IMR-90 (cell line): Measurements from ENCODE around the gene ATXN1. TPM values are rescaled to one million over a fixed set of nuclear protein-coding genes. Genes with fewer than 3 reads are reported as not detected.

Experiments used
- ATAC-seq: fragments of 200-7000 bp; cut with Tn5 transposase; 2 replicates; pipeline ENCODE4 v1.9.1; 2020; ENCODE audit warnings: low read depth, mild to moderate bottlenecking, moderate library complexity
- BruUV-seq: library from RNA; stranded (reverse); fragments of 400-500 nt; replicated peaks from 2 replicates; lab custom pipeline; 2021; lab: Mats Ljungman, UMichigan
- CTCF ChIA-PET: fragments of 300-600 bp; formaldehyde crosslinking; extraction: SDS; loops from one replicate; lab custom pipeline; 2021; ENCODE audit warnings: antibody characterized with exemption; lab: Yijun Ruan, JAX
- POLR2A ChIA-PET: fragments of 300-600 bp; sonication (Branson Sonifier 250); formaldehyde crosslinking; loops from one replicate; lab custom pipeline; 2022; ENCODE audit warnings: antibody characterized with exemption; ENCODE audit not compliant: unreplicated experiment; lab: Charles Lee
- DNase-seq: peaks from one replicate; pipeline ENCODE4 v3.0.0; 2013
- H2AFZ ChIP-seq: replicated peaks from 2 replicates; pipeline ENCODE3; 2013; ENCODE audit warnings: low read length, mild to moderate bottlenecking; ENCODE audit not compliant: poor library complexity
- H2AK5ac ChIP-seq: 2 replicates; pipeline ENCODE4 v1.6.1; 2013; ENCODE audit warnings: low read depth, low read length, inconsistent platforms
- H2AK9ac ChIP-seq: replicated peaks from 2 replicates; pipeline ENCODE3; 2013; ENCODE audit warnings: mild to moderate bottlenecking, low read depth, low read length, moderate library complexity; ENCODE audit not compliant: poor library complexity
- H2BK120ac ChIP-seq: 2 replicates; pipeline ENCODE4 v1.6.1; 2013; ENCODE audit warnings: low read depth, low read length, inconsistent platforms
- H2BK15ac ChIP-seq: 3 replicates; pipeline ENCODE4 v1.6.1; 2013; ENCODE audit warnings: low read depth, low read length, inconsistent platforms
- H2BK20ac ChIP-seq: 2 replicates; pipeline ENCODE4 v1.6.1; 2013; ENCODE audit warnings: low read depth, mild to moderate bottlenecking, inconsistent platforms, low read length, moderate library complexity
- H2BK5ac ChIP-seq: 2 replicates; pipeline ENCODE4 v1.6.1; 2013; ENCODE audit warnings: mild to moderate bottlenecking, low read depth, low read length, inconsistent platforms; ENCODE audit not compliant: poor library complexity, severe bottlenecking
- H3K14ac ChIP-seq: replicated peaks from 2 replicates; pipeline ENCODE4 v1.6.1; 2013; ENCODE audit warnings: low read depth, low read length, inconsistent platforms
- H3K18ac ChIP-seq: 2 replicates; pipeline ENCODE4 v1.6.1; 2013; ENCODE audit warnings: low read depth, low read length, control low read depth
- H3K23ac ChIP-seq: 2 replicates; pipeline ENCODE4 v1.6.1; 2013; ENCODE audit warnings: low read depth, low read length, inconsistent platforms
- H3K27ac ChIP-seq: 2 replicates; pipeline ENCODE4 v1.5.1; 2013; ENCODE audit warnings: mild to moderate bottlenecking, control low read depth, low read length; ENCODE audit not compliant: insufficient read depth
- H3K27me3 ChIP-seq: 2 replicates; pipeline ENCODE4 v1.6.1; 2013; ENCODE audit warnings: low read length; ENCODE audit not compliant: control insufficient read depth, insufficient read depth
- H3K36me3 ChIP-seq: 2 replicates; pipeline ENCODE4 v1.6.1; 2013; ENCODE audit warnings: low read length, mixed read lengths; ENCODE audit not compliant: control insufficient read depth, insufficient read depth
- H3K4ac ChIP-seq: 2 replicates; pipeline ENCODE4 v1.6.1; 2013; ENCODE audit warnings: low read depth, low read length, inconsistent platforms
- H3K4me1 ChIP-seq: 2 replicates; pipeline ENCODE4 v1.6.1; 2013; ENCODE audit warnings: low read length, mixed read lengths; ENCODE audit not compliant: control insufficient read depth, insufficient read depth
- H3K4me2 ChIP-seq: 2 replicates; pipeline ENCODE4 v1.6.1; 2013; ENCODE audit warnings: low read depth, mild to moderate bottlenecking, control low read depth, low read length, moderate library complexity
- H3K4me3 ChIP-seq: 2 replicates; pipeline ENCODE4 v1.5.1; 2013; ENCODE audit warnings: low read depth, mild to moderate bottlenecking, control low read depth, low read length, moderate library complexity; ENCODE audit not compliant: insufficient read depth
- H3K56ac ChIP-seq: 2 replicates; pipeline ENCODE4 v1.6.1; 2013; ENCODE audit warnings: low read length, inconsistent platforms; ENCODE audit not compliant: insufficient read depth; ENCODE audit errors: extremely low read depth
- H3K79me1 ChIP-seq, 2 experiments: 2 replicates each; pipeline ENCODE4 v1.6.1; 2013; ENCODE audit warnings: low read length in 2 of 2, inconsistent platforms in 1 of 2, low read depth in 1 of 2
- H3K9ac ChIP-seq: 2 replicates; pipeline ENCODE4 v1.6.1; 2013; ENCODE audit warnings: low read depth, low read length, control low read depth
- H3K9me1 ChIP-seq: 2 replicates; pipeline ENCODE4 v1.6.1; 2013; ENCODE audit warnings: low read length, inconsistent platforms; ENCODE audit not compliant: insufficient read depth
- H3K9me3 ChIP-seq: 2 replicates; pipeline ENCODE4 v1.6.1; 2013; ENCODE audit warnings: low read length; ENCODE audit not compliant: control insufficient read depth, insufficient read depth
- H4K20me1 ChIP-seq: 2 replicates; pipeline ENCODE4 v1.6.1; 2013; ENCODE audit warnings: low read length, inconsistent platforms; ENCODE audit not compliant: insufficient read depth
- H4K5ac ChIP-seq: 2 replicates; pipeline ENCODE4 v1.6.1; 2013; ENCODE audit warnings: mild to moderate bottlenecking, low read depth, low read length, control low read depth
- H4K8ac ChIP-seq, 2 experiments: 2 replicates each; pipeline ENCODE4 v1.6.1; 2013; ENCODE audit warnings: low read depth in 2 of 2, low read length in 2 of 2, control low read depth in 1 of 2, inconsistent platforms in 1 of 2
- H4K91ac ChIP-seq: 2 replicates; pipeline ENCODE4 v1.6.1; 2013; ENCODE audit warnings: low read depth, low read length, inconsistent platforms; ENCODE audit not compliant: insufficient read depth
- CHD1 ChIP-seq: IDR thresholded peaks from 2 replicates; pipeline ENCODE4 v1.6.1; 2012; ENCODE audit warnings: low read depth, low read length, improper control_type of control experiment
- MAFK ChIP-seq: IDR thresholded peaks from 2 replicates; pipeline ENCODE4 v1.6.1; 2012; ENCODE audit warnings: low read depth, low read length, improper control_type of control experiment
- MAZ ChIP-seq: IDR thresholded peaks from 2 replicates; pipeline ENCODE4 v1.6.1; 2012; ENCODE audit warnings: low read depth, mild to moderate bottlenecking, low read length, improper control_type of control experiment, moderate library complexity, borderline replicate concordance
- MXI1 ChIP-seq: IDR thresholded peaks from 2 replicates; pipeline ENCODE4 v1.6.1; 2012; ENCODE audit warnings: low read depth, mild to moderate bottlenecking, low read length, moderate library complexity, borderline replicate concordance
- POLR2A ChIP-seq: IDR thresholded peaks from 2 replicates; pipeline ENCODE4 v1.6.1; 2012; ENCODE audit warnings: mild to moderate bottlenecking, low read depth, low read length
- RAD21 ChIP-seq: IDR thresholded peaks from 2 replicates; pipeline ENCODE4 v1.6.1; 2012; ENCODE audit warnings: low read length, improper control_type of control experiment
- RCOR1 ChIP-seq: IDR thresholded peaks from 2 replicates; pipeline ENCODE4 v1.6.1; 2012; ENCODE audit warnings: mild to moderate bottlenecking, low read length, improper control_type of control experiment; ENCODE audit not compliant: insufficient replicate concordance
- SMC3 ChIP-seq: fragments of 150-350 bp; IDR thresholded peaks from 2 replicates; pipeline ENCODE4 v1.6.1; 2016; ENCODE audit warnings: low read depth, mild to moderate bottlenecking, antibody characterized with exemption, low read length, moderate library complexity
- WGBS, 2 experiments: methylation state at CpG; one replicate each; pipeline versions ENCODE4 v1.1.5 to v1.1.7; 2013; ENCODE audit warnings: missing lambda C conversion rate in 2 of 2; ENCODE audit not compliant: insufficient read length in 1 of 2; ENCODE audit errors: extremely low coverage in 2 of 2; 5-methylcytosine and 5-hydroxymethylcytosine counted together
- dilution Hi-C: fragments of 300-500 bp; cut with HindIII; formaldehyde crosslinking; loops from one replicate; pipeline ENCODE4 v1.14.3; 2018; ENCODE audit warnings: low sequenced_read_pairs; ENCODE audit not compliant: unreplicated experiment
- in situ Hi-C: fragments of 300-500 bp; cut with MboI; formaldehyde crosslinking; loops from 3 replicates; pipeline ENCODE4 v1.14.3; 2019; ENCODE audit warnings: low sequenced_read_pairs, inconsistent platforms, mixed read lengths
- intact Hi-C: fragments of 100-400 bp; cut with micrococcal nuclease; formaldehyde crosslinking; loops from 2 replicates; pipeline ENCODE4 v1.10.0; 2022
- polyA plus RNA-seq, 3 experiments: library from polyadenylated mRNA; depleted of rRNA; stranded (reverse); fragments of >200 nt; gene quantifications; 2 replicates each; pipeline ENCODE4 v1.2.3, GENCODE V29; 2012; ENCODE audit warnings: low replicate concordance in 1 of 3
- total RNA-seq: library from RNA; depleted of rRNA; stranded (reverse); fragments of >200 nt; gene quantifications from 2 replicates; pipeline ENCODE4 v1.2.3, GENCODE V29; 2012
- TF ChIP-seq, protein P1 (sequence below): fragments of 150-350 bp; IDR thresholded peaks from 2 replicates; pipeline ENCODE4 v1.6.1; 2016; ENCODE audit warnings: low read depth, mild to moderate bottlenecking, low read length, moderate library complexity, borderline replicate concordance

Gene ATXN1
- total and polyA plus RNA-seq, 2 of the 4 experiments (the other 2 are of a cell fraction): 7.3 to 11.1 TPM

DNA sequence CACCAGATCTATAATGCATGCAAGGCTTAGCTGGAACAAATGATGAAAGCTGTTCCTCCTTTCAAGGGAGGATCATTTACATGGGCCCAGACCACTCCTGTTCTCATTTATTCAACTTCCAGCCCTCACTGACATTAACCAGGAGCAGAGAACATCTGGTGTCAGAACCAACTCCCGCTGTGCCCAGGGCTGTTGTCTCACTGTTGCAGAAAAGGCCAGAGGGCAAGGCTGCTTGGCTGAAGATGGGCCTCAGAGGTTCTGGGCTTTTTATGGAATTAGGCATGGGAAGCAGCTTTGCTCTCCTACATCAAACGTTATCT is 358.7 kb downstream of the ATXN1 start:
- no peak overlapping the region for H3K56ac ChIP-seq
- H3K27ac ChIP-seq: no peak overlapping the region
- H2BK120ac ChIP-seq: no peak overlapping the region
- H3K4ac ChIP-seq: no peak overlapping the region
- H3K9me1 ChIP-seq: peaks cover 25% of the 10 kb centered on the region; the same call in 1 of the 2 replicates
- H2BK20ac ChIP-seq: no peak overlapping the region
- peaks cover 48% of the 10 kb centered on the region for H3K4me1 ChIP-seq
- H3K79me1 ChIP-seq: peaks cover 13 to 39% of the 10 kb centered on the region in 2 experiments
- H3K4me3 ChIP-seq: no peak overlapping the region
- WGBS, 2 experiments: no CpG with 5 or more reads among the region's 2 CpGs
- no peaks in the 10 kb centered on the region for H3K27me3 ChIP-seq
- no peak for TF ChIP-seq CHD1
- TF ChIP-seq MAFK: no peak
- no peak for TF ChIP-seq RCOR1
- no peak for TF ChIP-seq MAZ
- TF ChIP-seq MXI1: no peak
- no peak for TF ChIP-seq RAD21
- no peak for TF ChIP-seq SMC3
- TF ChIP-seq, protein P1, sequence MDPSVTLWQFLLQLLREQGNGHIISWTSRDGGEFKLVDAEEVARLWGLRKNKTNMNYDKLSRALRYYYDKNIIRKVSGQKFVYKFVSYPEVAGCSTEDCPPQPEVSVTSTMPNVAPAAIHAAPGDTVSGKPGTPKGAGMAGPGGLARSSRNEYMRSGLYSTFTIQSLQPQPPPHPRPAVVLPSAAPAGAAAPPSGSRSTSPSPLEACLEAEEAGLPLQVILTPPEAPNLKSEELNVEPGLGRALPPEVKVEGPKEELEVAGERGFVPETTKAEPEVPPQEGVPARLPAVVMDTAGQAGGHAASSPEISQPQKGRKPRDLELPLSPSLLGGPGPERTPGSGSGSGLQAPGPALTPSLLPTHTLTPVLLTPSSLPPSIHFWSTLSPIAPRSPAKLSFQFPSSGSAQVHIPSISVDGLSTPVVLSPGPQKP: no peak
- no peak for TF ChIP-seq POLR2A
- no peak overlapping the region for H3K23ac ChIP-seq
- H3K4me2 ChIP-seq: no peak overlapping the region
- peak overlapping the region; percentile 73; the same call in 1 of the 2 replicates for H4K5ac ChIP-seq
- no peak overlapping the region for H2BK5ac ChIP-seq
- in situ Hi-C loops: loop anchor here (10.0 kb wide), 1 partner anchor 362 kb away; the partner anchor contains the start of gene ATXN1
- 0 out of 2 replicates have a peak overlapping the region, but pooled peaks have one; percentile 7 for H2AK5ac ChIP-seq
- no peak overlapping the region for H4K8ac ChIP-seq
- BruUV-seq: no TSS peak
- 0 out of 2 replicates have a peak overlapping the region, but pooled peaks have one; percentile 67 for H3K18ac ChIP-seq
- H3K9ac ChIP-seq: no peak overlapping the region
- H2BK15ac ChIP-seq: no peak overlapping the region
- no peaks in the 10 kb centered on the region for H4K20me1 ChIP-seq
- no peaks in the 10 kb centered on the region for H3K9me3 ChIP-seq
- H3K14ac ChIP-seq: no peak overlapping the region; the same call in 1 of the 2 replicates
- intact Hi-C loops: loop anchor here (5.0 to 10.0 kb wide), 3 partner anchors 110 to 562 kb away; partner anchors contain the start of gene ATXN1
- POLR2A ChIA-PET: interaction anchor here (0.5 kb wide), 1 partner anchor 1585 kb away, joined by 5 read pairs; the partner anchor contains the start of gene KIF13A
- peaks cover 6% of the 10 kb centered on the region for H3K36me3 ChIP-seq
- CTCF ChIA-PET: interaction anchor here (0.6 to 1.0 kb wide), 3 partner anchors 30 to 331 kb away, joined by 3 to 6 read pairs (median 4); no protein-coding TSS in a partner anchor
- peak overlapping the region; percentile 1; the same call in 1 of the 2 replicates for H4K91ac ChIP-seq
- dilution Hi-C loops: no loop called here
- DNase-seq (no peak), ATAC-seq (no peak)
- H2AK9ac ChIP-seq: no peak overlapping the region
- H2AFZ ChIP-seq: no peak overlapping the region
